K562 (cell line): ENCODE results near the gene PCDHGB1. TPM values are rescaled to one million over a fixed set of nuclear protein-coding genes. Genes with fewer than 3 reads are reported as not detected.
A peak's percentile ranks its signal among the peaks of the same experiment; 100 is the strongest.

Experiments used
- HINFP ChIP-seq: fragments of 450-650 bp; conservative IDR thresholded peaks from 2 replicates; pipeline ENCODE4 v1.6.1; 2016; ENCODE audit warnings: missing genetic modification characterization, low read depth, mild to moderate bottlenecking, control low read depth, missing compliant biosample characterization
- ILK ChIP-seq: fragments of 450-650 bp; IDR thresholded peaks from 2 replicates; pipeline ENCODE4 v1.6.1; 2016; ENCODE audit warnings: missing genetic modification characterization, low read depth, mild to moderate bottlenecking, missing compliant biosample characterization, moderate library complexity, borderline replicate concordance
- IRF1 ChIP-seq: sonication (generic); formaldehyde crosslinking; IDR thresholded peaks from 2 replicates; pipeline ENCODE4 v1.8.0; 2022; ENCODE audit warnings: missing genetic modification reagents, mild to moderate bottlenecking, borderline replicate concordance
- LEF1 ChIP-seq: fragments of 450-650 bp; IDR thresholded peaks from 2 replicates; pipeline ENCODE4 v1.6.1; 2016; ENCODE audit warnings: mild to moderate bottlenecking
- MGA ChIP-seq: fragments of 450-650 bp; IDR thresholded peaks from 2 replicates; pipeline ENCODE4 v1.6.1; 2016; ENCODE audit warnings: mild to moderate bottlenecking, moderate library complexity
- PRPF4 ChIP-seq: fragments of 200-400 bp; formaldehyde crosslinking; IDR thresholded peaks from one replicate; pipeline ENCODE4 v1.6.1; 2017; ENCODE audit warnings: low read length, low read depth, mild to moderate bottlenecking; ENCODE audit not compliant: insufficient read depth, poor library complexity, severe bottlenecking
- polyA plus RNA-seq, 8 experiments: library from polyadenylated mRNA; depleted of rRNA in 4 of 8; stranded (reverse) in 5 of 8; unstranded in 3 of 8; fragments of >200 nt; fragmentation: Nextera tagmentation in 2 of 8; fragmentation: Illumina TruSeq in 1 of 8; extraction: Ambion mirVana in 2 of 8; extraction: Trizol in 1 of 8; gene quantifications; 2 replicates each; pipeline versions ENCODE4 v1.2.1 to v1.2.3, GENCODE V29; 2011 to 2014; ENCODE audit warnings: inconsistent platforms in 1 of 8, missing spikeins in 1 of 8
- total RNA-seq, 7 experiments: library from RNA; depleted of rRNA in 6 of 7; stranded (reverse); fragments of >200 nt in 6 of 7; fragmentation: Illumina TruSeq in 2 of 7; extraction: Trizol in 2 of 7; gene quantifications; 2 replicates each; pipeline versions ENCODE4 v1.2.1 to v1.2.3, GENCODE V29; 2011 to 2021; ENCODE audit warnings: low replicate concordance in 1 of 7
- TF ChIP-seq, protein P1 (sequence below), 2 experiments: IDR thresholded peaks; 2 replicates each; pipeline ENCODE4 v1.6.1; 2011; ENCODE audit warnings: borderline replicate concordance in 1 of 2, control low read depth in 1 of 2, low read depth in 1 of 2, low read length in 1 of 2, mild to moderate bottlenecking in 1 of 2, mixed read lengths in 1 of 2, moderate library complexity in 1 of 2; ENCODE audit not compliant: insufficient read depth in 1 of 2, insufficient read length in 1 of 2, poor library complexity in 1 of 2, severe bottlenecking in 1 of 2; ENCODE audit errors: extremely low read depth in 1 of 2
- TF ChIP-seq, protein P2 (sequence below): fragments of 250-450 bp; sonication (Bioruptor Pico); IDR thresholded peaks from 2 replicates; pipeline ENCODE4 v1.8.0; 2022; ENCODE audit warnings: moderate library complexity, mild to moderate bottlenecking, inconsistent platforms

The PCDHGB1 gene
- total and polyA plus RNA-seq, 9 of the 15 experiments (the other 6 are each of a cell fraction or from before 2014, with no cell fraction given) = 0.06 to 0.20 (median 0.07) TPM; not detected in 2

DNA sequence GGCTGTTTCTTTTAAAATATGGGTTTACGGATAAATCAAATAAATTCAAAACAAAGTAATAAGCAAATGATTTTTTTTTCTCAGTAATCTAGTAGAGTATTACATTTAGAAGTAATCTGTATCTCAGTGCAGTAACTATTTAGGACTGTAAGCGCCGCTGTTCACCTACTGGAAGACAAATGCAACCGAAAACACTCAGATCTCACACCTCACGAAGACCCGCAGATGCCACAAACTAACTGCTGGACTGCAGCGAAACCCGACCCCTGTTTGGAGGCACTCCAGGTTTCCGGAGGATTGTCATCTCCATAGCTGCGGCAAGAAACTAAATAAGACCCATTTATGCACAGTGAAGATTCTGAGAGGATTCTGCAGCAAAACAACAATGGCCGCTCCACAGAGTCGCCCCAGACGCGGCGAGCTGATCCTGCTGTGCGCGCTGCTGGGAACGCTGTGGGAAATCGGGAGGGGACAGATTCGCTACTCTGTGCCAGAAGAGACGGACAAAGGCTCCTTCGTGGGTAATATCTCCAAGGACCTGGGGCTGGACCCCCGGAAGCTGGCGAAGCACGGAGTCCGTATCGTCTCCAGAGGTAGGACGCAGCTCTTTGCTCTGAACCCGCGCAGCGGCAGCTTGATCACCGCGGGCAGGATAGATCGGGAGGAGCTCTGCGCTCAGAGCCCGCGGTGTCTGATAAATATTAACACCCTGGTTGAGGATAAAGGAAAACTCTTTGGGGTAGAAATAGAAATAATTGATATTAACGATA, 42.7 kb downstream of the PCDHGB1 start, which contains the start of gene PCDHGA8 (continued):
- TF ChIP-seq MGA (peak; percentile 63), IRF1 (no peak), PRPF4 (no peak), ILK (tag) (no peak), LEF1 (no peak), HINFP (no peak)
- TF ChIP-seq, protein P1, sequence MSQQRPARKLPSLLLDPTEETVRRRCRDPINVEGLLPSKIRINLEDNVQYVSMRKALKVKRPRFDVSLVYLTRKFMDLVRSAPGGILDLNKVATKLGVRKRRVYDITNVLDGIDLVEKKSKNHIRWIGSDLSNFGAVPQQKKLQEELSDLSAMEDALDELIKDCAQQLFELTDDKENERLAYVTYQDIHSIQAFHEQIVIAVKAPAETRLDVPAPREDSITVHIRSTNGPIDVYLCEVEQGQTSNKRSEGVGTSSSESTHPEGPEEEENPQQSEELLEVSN (IDR thresholded peaks at IDR 0.05; ENCODE audit: borderline replicate concordance in 1 of 2, extremely low read depth in 1 of 2, insufficient read depth in 1 of 2, insufficient read length in 1 of 2, low read depth in 1 of 2, low read length in 1 of 2, poor library complexity in 1 of 2, severe bottlenecking in 1 of 2) = peak in 1 of 2 experiments; percentile 78
- TF ChIP-seq, protein P2, sequence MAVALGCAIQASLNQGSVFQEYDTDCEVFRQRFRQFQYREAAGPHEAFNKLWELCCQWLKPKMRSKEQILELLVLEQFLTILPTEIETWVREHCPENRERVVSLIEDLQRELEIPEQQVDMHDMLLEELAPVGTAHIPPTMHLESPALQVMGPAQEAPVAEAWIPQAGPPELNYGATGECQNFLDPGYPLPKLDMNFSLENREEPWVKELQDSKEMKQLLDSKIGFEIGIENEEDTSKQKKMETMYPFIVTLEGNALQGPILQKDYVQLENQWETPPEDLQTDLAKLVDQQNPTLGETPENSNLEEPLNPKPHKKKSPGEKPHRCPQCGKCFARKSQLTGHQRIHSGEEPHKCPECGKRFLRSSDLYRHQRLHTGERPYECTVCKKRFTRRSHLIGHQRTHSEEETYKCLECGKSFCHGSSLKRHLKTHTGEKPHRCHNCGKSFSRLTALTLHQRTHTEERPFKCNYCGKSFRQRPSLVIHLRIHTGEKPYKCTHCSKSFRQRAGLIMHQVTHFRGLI (CRISPR knock-in tag) = no peak
